ENCODE results near the gene NUCKS1. TPM values are rescaled to one million over a fixed set of nuclear protein-coding genes. Genes with fewer than 3 reads are reported as not detected.

Gene NUCKS1
- total and polyA plus RNA-seq, 2 of the 8 experiments (the other 6 are each of a cell fraction or from before 2014, with no cell fraction given): 126 to 461 TPM

DNA sequence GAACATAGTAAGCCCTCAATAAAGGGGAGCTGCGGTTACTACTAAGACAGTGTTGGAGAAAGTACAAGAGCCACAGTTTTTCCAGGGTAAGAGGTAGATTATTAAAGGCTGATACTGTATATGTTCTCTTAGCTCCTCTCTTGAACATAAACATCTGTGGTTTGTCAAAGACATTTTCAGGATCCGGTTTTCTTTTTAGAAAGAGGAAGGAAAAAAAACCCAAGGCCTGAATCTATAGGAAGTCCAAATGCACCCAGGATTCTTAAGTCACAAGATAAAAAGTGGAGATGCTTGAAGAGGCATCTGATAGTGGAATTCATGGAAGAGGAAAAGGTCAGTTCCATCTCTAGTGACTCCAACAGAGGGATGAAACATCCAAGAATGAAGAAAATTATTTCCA, 45.1 kb downstream of the NUCKS1 start:
- Histone ChIP-seq H2BK15ac (ENCODE audit: low read length) (no peak overlapping the region), H3K27me3 (replicated peaks in 1 of 4; ENCODE audit: control insufficient read depth in 3 of 4, extremely low read depth in 1 of 4, insufficient read depth in 3 of 4, low read length in 3 of 4) (no peaks in the 10 kb centered on the region), H3K4ac (replicated peaks; ENCODE audit: insufficient read length, low read depth, low read length) (no peak overlapping the region), H3K18ac (ENCODE audit: extremely low read depth, low read length) (no peak overlapping the region), H3K79me1 (ENCODE audit: low read depth, low read length) (no peaks in the 10 kb centered on the region), H3K4me3 (ENCODE audit: extremely low read depth in 1 of 4, insufficient read depth in 2 of 4, low read depth in 3 of 4, low read length in 4 of 4) (no peak overlapping the region), H4K91ac (replicated peaks; ENCODE audit: insufficient read length, low read length) (no peak overlapping the region), H3K27ac (ENCODE audit: low read depth, low read length) (no peak overlapping the region), H3K56ac (replicated peaks; ENCODE audit: insufficient read length, low read depth, low read length) (no peak overlapping the region), H3K4me1 (replicated peaks in 1 of 4; ENCODE audit: control insufficient read depth in 3 of 4, insufficient read depth in 4 of 4, low read length in 3 of 4) (peaks cover 0 to 7% (median 5%) of the 10 kb centered on the region in 4 experiments; a peak in 4 of 7 replicates), H2BK20ac (ENCODE audit: low read length) (no peak overlapping the region), H3K23ac (ENCODE audit: insufficient read length) (no peak overlapping the region), H3K9ac (replicated peaks in 1 of 4; ENCODE audit: extremely low read depth in 1 of 4, low read depth in 3 of 4, low read length in 3 of 4) (no peak overlapping the region), H2BK5ac (ENCODE audit: low read depth, low read length) (no peak overlapping the region), H2AK5ac (ENCODE audit: low read depth, low read length) (no peak overlapping the region), H4K20me1 (replicated peaks in 1 of 2; ENCODE audit: control insufficient read depth in 1 of 2, insufficient read depth in 2 of 2, low read length in 2 of 2) (no peaks in the 10 kb centered on the region), H3K79me2 (ENCODE audit: control insufficient read depth in 1 of 2, insufficient read depth in 2 of 2, low read length in 2 of 2) (no peaks in the 10 kb centered on the region), H2BK12ac (ENCODE audit: low read depth, low read length) (no peak overlapping the region), H3K36me3 (ENCODE audit: control insufficient read depth in 2 of 4, insufficient read depth in 4 of 4, low read length in 3 of 4) (peaks cover 0 to 3% (median 1%) of the 10 kb centered on the region in 4 experiments; a peak in 3 of 8 replicates), H4K5ac (ENCODE audit: insufficient read length, low read depth, low read length) (no peak overlapping the region), H2BK120ac (replicated peaks; ENCODE audit: low read depth, low read length) (no peak overlapping the region), H3K14ac (ENCODE audit: insufficient read length) (no peak overlapping the region), H2AFZ (ENCODE audit: low read length) (no peak overlapping the region), H3K4me2 (ENCODE audit: insufficient read depth in 1 of 2, low read depth in 2 of 2, low read length in 2 of 2) (no peak overlapping the region), H3K23me2 (ENCODE audit: low read depth, low read length) (peaks cover 2% of the 10 kb centered on the region; the same call in 1 of the 2 replicates), H4K8ac (ENCODE audit: extremely low read depth, insufficient read depth, low read length) (no peak overlapping the region), H3K9me3 (ENCODE audit: insufficient read depth in 2 of 2, low read depth in 1 of 2, low read length in 1 of 2) (no peaks in the 10 kb centered on the region)
- WGBS, 2 experiments (ENCODE audit: extremely low coverage in 1 of 2, insufficient coverage in 1 of 2, insufficient read length in 1 of 2, insufficient replicate concordance in 2 of 2, low coverage in 1 of 2, low lambda C conversion rate in 2 of 2, missing lambda C conversion rate in 1 of 2): 97% methylated on average over 2 of the region's 2 CpGs; no CpG with 5 or more reads in 1 of the 2 experiments
- CTCF ChIA-PET (ENCODE audit: partially characterized antibody): interaction anchor here (1.1 to 16.4 kb wide), 5 partner anchors 10 to 113 kb away, joined by 3 to 856 read pairs (median 152); partner anchors contain the start of gene SLC45A3
- POLR2A ChIA-PET (ENCODE audit: partially characterized antibody): interaction anchor here (1.7 to 17.3 kb wide), 2 partner anchors 11 to 40 kb away, joined by 4 to 241 read pairs; no protein-coding TSS in a partner anchor
- DNase-seq (ENCODE audit: low read depth in 1 of 2, low spot score in 2 of 2) (no peak), FAIRE-seq (no peak)
- TF ChIP-seq SP4 (IDR thresholded peaks at IDR 0.05; ENCODE audit: low read length) (no peak), RNF2 (IDR thresholded peaks at IDR 0.05; ENCODE audit: borderline replicate concordance, low read depth, low read length, missing control alignments, poor library complexity, severe bottlenecking) (no peak), JUND (IDR thresholded peaks at IDR 0.05; ENCODE audit: low read length) (no peak), RAD21 (IDR thresholded peaks at IDR 0.05 in 1 of 2, conservative IDR thresholded peaks at IDR 0.05 in 1 of 2; ENCODE audit: low read depth in 2 of 2, low read length in 2 of 2) (no peak), HDAC6 (IDR thresholded peaks at IDR 0.05; ENCODE audit: low read depth, low read length) (no peak), BRCA1 (IDR thresholded peaks at IDR 0.05; ENCODE audit: low read depth, low read length) (no peak), ZNF274 (IDR thresholded peaks at IDR 0.05; ENCODE audit: borderline replicate concordance, extremely low read depth, low read length) (no peak), RBBP5 (IDR thresholded peaks at IDR 0.05; ENCODE audit: borderline replicate concordance, low read depth, low read length) (no peak), CEBPB (IDR thresholded peaks at IDR 0.05; ENCODE audit: low read depth, low read length) (no peak), BCL11A (IDR thresholded peaks at IDR 0.05; ENCODE audit: low read depth in 2 of 2, low read length in 2 of 2) (no peak), NRF1 (IDR thresholded peaks at IDR 0.05; ENCODE audit: low read depth, low read length) (no peak)
- TF ChIP-seq, protein P1, sequence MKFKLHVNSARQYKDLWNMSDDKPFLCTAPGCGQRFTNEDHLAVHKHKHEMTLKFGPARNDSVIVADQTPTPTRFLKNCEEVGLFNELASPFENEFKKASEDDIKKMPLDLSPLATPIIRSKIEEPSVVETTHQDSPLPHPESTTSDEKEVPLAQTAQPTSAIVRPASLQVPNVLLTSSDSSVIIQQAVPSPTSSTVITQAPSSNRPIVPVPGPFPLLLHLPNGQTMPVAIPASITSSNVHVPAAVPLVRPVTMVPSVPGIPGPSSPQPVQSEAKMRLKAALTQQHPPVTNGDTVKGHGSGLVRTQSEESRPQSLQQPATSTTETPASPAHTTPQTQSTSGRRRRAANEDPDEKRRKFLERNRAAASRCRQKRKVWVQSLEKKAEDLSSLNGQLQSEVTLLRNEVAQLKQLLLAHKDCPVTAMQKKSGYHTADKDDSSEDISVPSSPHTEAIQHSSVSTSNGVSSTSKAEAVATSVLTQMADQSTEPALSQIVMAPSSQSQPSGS (IDR thresholded peaks at IDR 0.05; ENCODE audit: low read length): no peak

All from H1 (cell line).